Left cardiac atrium (tissue), 4 donors: ENCODE data around the gene LRMDA. TPM values are rescaled to one million over a fixed set of nuclear protein-coding genes. Genes with fewer than 3 reads are reported as not detected.

Experiments used
- ATAC-seq, 2 donors: fragments of 200-7000 bp; cut with Tn5 transposase; one replicate each; pipeline ENCODE4 v1.9.1; 2020; ENCODE audit warnings: mild to moderate bottlenecking in 2 of 2, moderate library complexity in 2 of 2
- DNase-seq: peaks from one replicate; pipeline ENCODE4 v3.0.0-alpha.2; 2020
- intact Hi-C, 2 donors: fragments of 100-400 bp; cut with DNase I; formaldehyde crosslinking; loops; one replicate each; pipeline versions ENCODE4 v1.14.1 to v1.15.1; 2022 to 2023
- total RNA-seq, 2 donors: library from RNA; stranded (reverse); fragmentation: NEBNext Ultra II Directional; extraction: Animal tissue kit (Norgen Biotek cat#: 25700); gene quantifications; one replicate each; pipeline ENCODE4 v1.2.1, GENCODE V29; 2021
- donor health status: DM: no; HTN: yes; CAD: no.
- donor health status: DM: no; HTN: yes; CAD: no; lungs with severe emphysema.
- donor health status: DM: yes; HTN: yes; CAD: no.
- donor health status: Dilated cardiomyopathy.

Gene LRMDA
- total RNA-seq, 2 donors from 2014 or later, result 40.6 to 57.8 TPM

DNA sequence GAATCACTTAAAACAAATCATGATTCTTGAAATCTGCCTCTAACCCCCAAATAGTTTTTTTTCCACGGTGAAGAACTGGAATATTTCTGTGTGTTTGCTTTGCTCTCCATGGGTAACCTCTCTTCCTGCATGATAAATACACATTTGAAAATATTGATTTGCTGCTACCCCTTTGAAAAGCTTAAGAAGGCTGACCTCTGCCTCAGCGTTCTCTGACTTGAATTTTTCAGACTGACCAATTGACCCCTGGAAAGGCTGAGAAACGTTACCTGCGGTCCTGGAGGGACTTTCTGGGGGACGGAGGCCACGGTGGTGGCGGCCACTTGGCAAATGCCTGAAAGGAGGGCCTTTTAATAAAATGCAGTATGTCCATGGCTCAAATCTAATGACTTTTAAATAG is 520.2 kb downstream of the LRMDA start:
- intact Hi-C loops, result no loop called here
- DNase-seq (no peak), ATAC-seq (no peak)

GRCh38 chr10:75952093-75952492 is 520.7 kb downstream of the LRMDA start:
- intact Hi-C loops, result no loop called here
- DNase-seq (no peak), ATAC-seq (no peak)

- ATAC-seq (no peak), DNase-seq (no peak)
- intact Hi-C loops, result no loop called here
Observed at GRCh38 chr10:75954486-75954885, 523.1 kb downstream of the LRMDA start.

GRCh38 chr10:75955973-75956502 is 524.6 kb downstream of the LRMDA start:
- no peak for DNase-seq
- intact Hi-C loops, result no loop called here

DNA sequence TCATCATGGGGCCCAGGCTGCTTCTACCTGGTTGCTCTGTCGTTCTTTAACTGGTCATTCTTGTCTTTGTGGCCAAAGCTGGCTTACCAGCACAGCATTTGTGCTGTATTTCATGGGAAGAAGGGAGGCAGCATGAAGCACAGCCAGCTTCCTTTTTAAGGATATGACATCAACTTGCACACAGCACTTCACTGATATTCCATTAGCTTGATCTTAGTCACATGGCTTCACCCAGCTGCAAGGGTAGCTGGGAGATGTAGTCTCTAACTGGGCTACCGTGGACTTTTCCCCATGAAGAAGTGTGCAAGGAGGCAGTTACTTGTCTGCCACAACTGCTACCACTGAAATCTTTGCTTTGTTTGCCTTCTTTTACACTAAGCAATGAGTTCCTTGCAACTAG is 525.2 kb downstream of the LRMDA start:
- intact Hi-C loops, result no loop called here
- DNase-seq, result no peak
- ATAC-seq, result peak in 1 of 2 donors; percentile 63

More at GRCh38 chr10:75955973-75956502, 524.6 kb downstream of the LRMDA start:
- no peak for ATAC-seq

GRCh38 chr10:75957314-75958120 is 526.1 kb downstream of the LRMDA start:
- intact Hi-C loops, result no loop called here
- DNase-seq, result no peak
- ATAC-seq, result no peak

DNA sequence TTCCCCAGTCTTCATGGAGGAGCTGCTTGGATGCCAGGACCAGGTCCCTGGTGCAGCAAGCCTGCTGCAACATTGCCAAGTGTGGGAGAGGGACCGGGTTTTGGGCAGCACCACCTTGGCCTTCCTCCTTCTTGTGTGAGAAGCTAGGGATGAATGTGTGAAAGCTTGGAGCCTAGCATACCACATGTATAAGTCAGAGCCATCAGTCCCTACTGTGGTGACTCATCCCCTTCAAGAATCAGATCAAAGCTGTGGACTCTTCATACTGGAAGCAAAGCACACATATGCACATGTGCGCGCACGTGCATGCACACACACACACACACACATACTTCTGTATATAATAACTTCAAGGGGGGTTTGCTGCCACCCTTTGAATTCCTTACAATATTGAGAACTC is 527.8 kb downstream of the LRMDA start:
- intact Hi-C loops, result no loop called here
- no peak for DNase-seq
- ATAC-seq, result peak in 1 of 2 donors; percentile 71

DNA sequence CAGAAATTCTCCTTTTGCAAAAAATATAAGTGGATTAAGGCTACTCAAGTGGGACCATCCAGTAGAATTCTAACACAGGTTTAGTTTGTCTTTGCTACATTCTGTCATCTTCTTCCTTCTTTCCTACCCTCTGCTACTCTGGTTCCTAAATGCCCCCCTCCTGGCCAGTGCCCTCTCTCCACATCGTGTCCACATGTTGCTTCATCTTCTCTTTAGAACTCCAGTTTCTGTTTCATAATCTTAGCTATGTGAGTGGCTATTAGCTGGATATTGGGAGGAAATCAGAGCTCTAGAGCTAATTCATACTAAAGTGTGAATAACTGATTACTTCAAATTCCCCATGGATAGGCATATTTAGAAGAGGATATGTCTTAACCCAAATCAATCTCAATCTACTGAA is 528.5 kb downstream of the LRMDA start:
- intact Hi-C loops, result no loop called here
- DNase-seq (no peak), ATAC-seq (no peak)

DNA sequence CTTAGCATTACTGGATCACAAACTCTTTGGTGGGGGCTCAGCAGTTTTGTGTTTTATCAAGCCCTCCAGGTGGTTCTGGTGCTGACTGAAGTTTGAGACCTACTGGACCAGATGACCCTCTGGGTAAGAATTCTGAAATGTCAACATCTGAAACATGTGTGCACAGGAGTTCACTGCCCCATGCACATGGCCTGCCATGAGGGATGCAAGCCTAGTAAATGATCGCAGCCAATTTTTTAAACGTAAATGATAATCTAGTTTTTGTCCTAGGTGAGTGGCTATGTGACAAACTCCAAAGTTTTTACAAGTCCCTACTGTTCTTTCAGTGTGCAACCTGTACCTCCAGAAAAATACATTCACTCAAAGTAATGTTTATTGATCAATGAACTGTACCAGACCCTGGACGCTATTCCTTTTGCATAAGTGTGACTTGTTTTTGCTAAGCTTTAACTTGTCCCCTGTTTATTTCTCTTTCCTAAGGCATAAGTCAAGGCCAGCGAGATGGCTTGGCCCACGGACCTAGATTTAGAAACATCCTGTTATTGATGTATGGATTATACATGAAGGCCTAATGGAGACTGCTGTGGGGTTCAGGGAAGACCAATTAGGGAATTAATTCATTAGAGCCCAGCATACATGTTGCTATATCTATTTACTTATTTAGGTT is 531.1 kb downstream of the LRMDA start:
- ATAC-seq (no peak), DNase-seq (no peak)
- intact Hi-C loops, result no loop called here

- DNase-seq (no peak), ATAC-seq (no peak)
- intact Hi-C loops, result no loop called here
Observed at GRCh38 chr10:75967491-75967890, 536.1 kb downstream of the LRMDA start.

DNA sequence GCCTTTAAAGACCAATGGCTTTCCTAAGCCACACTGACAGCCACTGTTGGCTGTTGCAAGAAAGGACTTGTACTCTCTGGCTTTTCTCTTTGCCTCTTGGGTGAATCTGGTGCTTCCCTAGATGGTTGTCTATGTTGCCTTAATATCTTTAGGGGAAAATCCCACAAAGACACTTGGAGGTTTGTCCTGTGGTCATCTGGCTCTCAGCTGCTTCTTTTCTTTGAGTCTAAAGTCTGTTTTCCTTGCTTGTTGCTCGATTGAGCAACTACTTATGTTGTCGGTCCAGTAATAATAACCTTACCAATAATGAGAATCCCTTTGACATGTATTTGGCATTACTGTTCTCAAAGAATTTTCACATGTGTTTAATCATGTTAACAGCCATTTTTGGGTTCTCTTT is 537.6 kb downstream of the LRMDA start:
- intact Hi-C loops, result no loop called here
- ATAC-seq (no peak), DNase-seq (no peak)

GRCh38 chr10:75971402-75972211 is 540.2 kb downstream of the LRMDA start:
- ATAC-seq, result peak; percentile 70
- no peak for DNase-seq

GRCh38 chr10:75972491-75973276 is 541.3 kb downstream of the LRMDA start:
- intact Hi-C loops, result no loop called here
- DNase-seq, result no peak
- peak; percentile 34 to 55 for ATAC-seq

More at GRCh38 chr10:75971402-75972211, 540.2 kb downstream of the LRMDA start:
- intact Hi-C loops, result no loop called here

- ATAC-seq, result no peak
- intact Hi-C loops, result no loop called here
- DNase-seq, result no peak
Observed at GRCh38 chr10:75974080-75974479, 542.7 kb downstream of the LRMDA start.

GRCh38 chr10:75976681-75977080 is 545.3 kb downstream of the LRMDA start:
- DNase-seq, result no peak
- intact Hi-C loops, result no loop called here
- no peak for ATAC-seq

GRCh38 chr10:75977139-75977538 is 545.7 kb downstream of the LRMDA start:
- ATAC-seq (no peak), DNase-seq (no peak)
- intact Hi-C loops, result no loop called here

GRCh38 chr10:75978213-75978612 is 546.8 kb downstream of the LRMDA start:
- no peak for ATAC-seq
- DNase-seq, result no peak
- intact Hi-C loops, result no loop called here

GRCh38 chr10:75980419-75981002 is 549.1 kb downstream of the LRMDA start:
- intact Hi-C loops, result no loop called here
- DNase-seq (no peak), ATAC-seq (no peak)
